SK-N-SH (cell line): ENCODE results near the gene RAMP1. TPM values are rescaled to one million over a fixed set of nuclear protein-coding genes. Genes with fewer than 3 reads are reported as not detected.
A peak's percentile ranks its signal among the peaks of the same experiment; 100 is the strongest.

Source experiments
- CTCF ChIA-PET: fragments of 300-600, 350-600 bp; formaldehyde crosslinking; extraction: SDS; loops from one replicate; lab custom pipeline; 2021; lab: Yijun Ruan, JAX
- POLR2A ChIA-PET: fragments of 350-600 bp; sonication (Branson Sonifier 250); formaldehyde crosslinking; extraction: SDS; loops from one replicate; lab custom pipeline; 2020; ENCODE audit warnings: antibody characterized with exemption, inconsistent platforms; lab: Yijun Ruan, JAX
- DNase-seq: peaks from one replicate; pipeline ENCODE4 v3.0.0; 2012
- H2AFZ ChIP-seq: fragments of 200-600 bp; sonication (generic); 2 replicates; pipeline ENCODE4 v1.8.1; 2016; ENCODE audit warnings: antibody characterized with exemption, mild to moderate bottlenecking, low read depth
- H3F3A ChIP-seq: fragments of 200-600 bp; sonication (generic); replicated peaks from 2 replicates; pipeline ENCODE3; 2016; ENCODE audit warnings: antibody characterized with exemption, mild to moderate bottlenecking; ENCODE audit not compliant: insufficient read depth
- H3K27ac ChIP-seq, 2 experiments: fragments of 200-500 bp in 1 of 2; fragments of 200-600 bp in 1 of 2; sonication (Bioruptor generic) in 1 of 2; sonication (generic), shearing (Covaris generic) in 1 of 2; 2 replicates each; pipeline versions ENCODE4 v1.5.1 to v1.6.1; 2014 to 2016; ENCODE audit warnings: low read depth in 2 of 2, inconsistent platforms in 1 of 2, low read length in 1 of 2, mild to moderate bottlenecking in 1 of 2, mixed read lengths in 1 of 2
- H3K27me3 ChIP-seq: fragments of 200-600 bp; sonication (generic), shearing (Covaris generic); 2 replicates; pipeline ENCODE4 v1.6.1; 2016; ENCODE audit warnings: mixed run types; ENCODE audit not compliant: insufficient read depth
- H3K36me3 ChIP-seq, 2 experiments: fragments of 200-500 bp in 1 of 2; fragments of 200-600 bp in 1 of 2; sonication (Bioruptor generic) in 1 of 2; sonication (generic) in 1 of 2; replicated peaks in 1 of 2; 2 replicates each; pipeline versions ENCODE3 to v1.5.1; 2014 to 2016; ENCODE audit warnings: low read length in 1 of 2, mild to moderate bottlenecking in 1 of 2; ENCODE audit not compliant: insufficient read depth in 2 of 2, control insufficient read depth in 1 of 2
- H3K4me1 ChIP-seq, 2 experiments: fragments of 200-500 bp in 1 of 2; fragments of 200-600 bp in 1 of 2; sonication (Bioruptor generic) in 1 of 2; sonication (generic), shearing (Covaris generic) in 1 of 2; 2 replicates each; pipeline versions ENCODE4 v1.5.1 to v1.6.1; 2014 to 2016; ENCODE audit warnings: low read depth in 1 of 2, low read length in 1 of 2, mixed run types in 1 of 2; ENCODE audit not compliant: insufficient read depth in 2 of 2, control insufficient read depth in 1 of 2
- H3K4me2 ChIP-seq: fragments of 200-600 bp; sonication (generic), shearing (Covaris generic); 2 replicates; pipeline ENCODE4 v1.6.1; 2017; ENCODE audit warnings: mixed run types
- H3K4me3 ChIP-seq, 2 experiments: fragments of 200-500 bp in 1 of 2; fragments of 200-600 bp in 1 of 2; sonication (Bioruptor generic) in 1 of 2; sonication (generic), shearing (Covaris generic) in 1 of 2; 2 replicates each; pipeline versions ENCODE4 v1.5.1 to v1.8.1; 2014 to 2016; ENCODE audit warnings: low read depth in 2 of 2, inconsistent platforms in 1 of 2, low read length in 1 of 2, mild to moderate bottlenecking in 1 of 2, mixed read lengths in 1 of 2, moderate library complexity in 1 of 2
- H3K79me2 ChIP-seq: fragments of 200-600 bp; sonication (generic); 2 replicates; pipeline ENCODE4 v1.8.1; 2017; ENCODE audit warnings: mild to moderate bottlenecking; ENCODE audit not compliant: insufficient read depth
- H3K9ac ChIP-seq: fragments of 200-600 bp; sonication (generic); 2 replicates; pipeline ENCODE4 v1.6.1; 2017; ENCODE audit warnings: mixed run types
- H3K9me2 ChIP-seq: fragments of 200-600 bp; sonication (generic); 2 replicates; pipeline ENCODE4 v1.6.1; 2017; ENCODE audit warnings: mixed run types
- H3K9me3 ChIP-seq: fragments of 200-600 bp; sonication (generic); 2 replicates; pipeline ENCODE4 v1.6.1; 2017; ENCODE audit warnings: mixed run types, mild to moderate bottlenecking, moderate library complexity
- H4K20me1 ChIP-seq: fragments of 200-600 bp; sonication (generic); 2 replicates; pipeline ENCODE4 v1.6.1; 2017; ENCODE audit warnings: mild to moderate bottlenecking, mixed run types; ENCODE audit not compliant: insufficient read depth
- ELF1 ChIP-seq: IDR thresholded peaks from 2 replicates; pipeline ENCODE4 v1.4.0; 2012
- EP300 ChIP-seq, 2 experiments: IDR thresholded peaks; 2 replicates each; pipeline versions ENCODE4 v1.4.0 to v1.6.1; 2012; ENCODE audit warnings: borderline replicate concordance in 1 of 2, low read depth in 1 of 2, low read length in 1 of 2
- EZH2phosphoT487 ChIP-seq: fragments of 200-600 bp; sonication (generic); IDR thresholded peaks from 2 replicates; pipeline ENCODE4 v1.6.1; 2017; ENCODE audit warnings: low read depth, mixed run types, mild to moderate bottlenecking, antibody characterized with exemption, moderate library complexity, borderline replicate concordance
- FOSL2 ChIP-seq: IDR thresholded peaks from 2 replicates; pipeline ENCODE4 v1.4.0; 2012; ENCODE audit warnings: low read depth, mild to moderate bottlenecking, moderate library complexity, borderline replicate concordance
- FOXJ3 ChIP-seq: sonication (generic); formaldehyde crosslinking; IDR thresholded peaks from 2 replicates; pipeline ENCODE4 v1.5.1; 2020; ENCODE audit warnings: mild to moderate bottlenecking, missing genetic modification reagents
- FOXM1 ChIP-seq: IDR thresholded peaks from 2 replicates; pipeline ENCODE4 v1.4.0; 2012; ENCODE audit warnings: low read depth, mild to moderate bottlenecking
- GATA2 ChIP-seq: sonication (generic); formaldehyde crosslinking; IDR thresholded peaks from 2 replicates; pipeline ENCODE4 v1.5.0; 2020; ENCODE audit warnings: mild to moderate bottlenecking, missing genetic modification reagents
- MAX ChIP-seq: IDR thresholded peaks from 2 replicates; pipeline ENCODE4 v1.4.0; 2012; ENCODE audit warnings: low read depth
- RFX5 ChIP-seq: IDR thresholded peaks from 2 replicates; pipeline ENCODE4 v1.6.1; 2012; ENCODE audit warnings: mild to moderate bottlenecking, improper control_type of control experiment, low read length
- RXRA ChIP-seq: IDR thresholded peaks from 2 replicates; pipeline ENCODE4 v1.4.0; 2012; ENCODE audit warnings: low read depth, mild to moderate bottlenecking, borderline replicate concordance
- SIN3A ChIP-seq: IDR thresholded peaks from 2 replicates; pipeline ENCODE4 v1.6.1; 2012; ENCODE audit warnings: low read depth, mild to moderate bottlenecking, low read length, moderate library complexity, borderline replicate concordance
- SMC3 ChIP-seq: IDR thresholded peaks from 2 replicates; pipeline ENCODE4 v1.6.1; 2012; ENCODE audit warnings: low read depth, low read length, improper control_type of control experiment
- TAF1 ChIP-seq: IDR thresholded peaks from 2 replicates; pipeline ENCODE4 v1.6.1; 2012; ENCODE audit warnings: low read depth, mild to moderate bottlenecking, low read length, moderate library complexity, borderline replicate concordance
- TEAD4 ChIP-seq: IDR thresholded peaks from 2 replicates; pipeline ENCODE4 v1.4.0; 2012; ENCODE audit warnings: mild to moderate bottlenecking, borderline replicate concordance; ENCODE audit not compliant: insufficient read depth
- USF1 ChIP-seq: IDR thresholded peaks from 2 replicates; pipeline ENCODE4 v1.4.0; 2012; ENCODE audit warnings: low read depth, borderline replicate concordance
- YY1 ChIP-seq: IDR thresholded peaks from 2 replicates; pipeline ENCODE4 v1.4.0; 2012; ENCODE audit warnings: low read depth, mild to moderate bottlenecking
- ZBTB33 ChIP-seq: IDR thresholded peaks from 2 replicates; pipeline ENCODE4 v1.4.0; 2012; ENCODE audit warnings: low read depth, borderline replicate concordance
- WGBS: methylation state at CpG from one replicate; pipeline ENCODE4 v1.1.6; 2017; ENCODE audit warnings: low lambda C conversion rate; 5-methylcytosine and 5-hydroxymethylcytosine counted together
- polyA plus RNA-seq, 3 experiments: library from polyadenylated mRNA; depleted of rRNA; stranded (reverse); fragments of >200 nt; gene quantifications; 2 replicates each; pipeline ENCODE4 v1.2.3, GENCODE V29; 2012
- TF ChIP-seq, protein P1 (sequence below): IDR thresholded peaks from 2 replicates; pipeline ENCODE4; 2012
- TF ChIP-seq, protein P2 (sequence below): fragments of 200-600 bp; sonication (generic); IDR thresholded peaks from 2 replicates; pipeline ENCODE4 v1.6.1; 2017; ENCODE audit warnings: antibody characterized with exemption, mild to moderate bottlenecking, moderate library complexity

Gene RAMP1
- polyA plus RNA-seq, 1 of the 3 experiments (the other 2 are of a cell fraction): 27.9 TPM

DNA sequence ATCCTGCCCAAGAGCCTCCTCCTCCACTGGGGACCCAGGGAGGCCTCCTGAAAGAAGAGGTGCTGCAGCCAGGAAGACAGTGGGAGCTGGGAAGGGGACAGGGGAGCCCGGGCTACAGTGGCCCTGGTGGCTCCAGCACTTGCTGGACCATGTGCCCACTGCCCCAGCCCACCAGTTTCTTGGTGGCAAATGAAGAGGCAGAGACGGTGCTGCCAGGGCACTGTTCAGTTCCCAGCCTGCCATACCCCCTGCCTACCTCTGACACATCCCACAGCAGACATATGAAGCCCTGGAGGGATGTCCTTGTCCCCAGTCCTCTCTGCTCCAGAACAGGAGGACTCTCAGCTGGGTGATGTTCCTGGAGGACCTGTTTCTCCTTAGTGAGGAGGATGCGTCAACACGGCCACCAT, 3.7 kb downstream of the RAMP1 start:
- no peaks in the 10 kb centered on the region for H3K27me3 ChIP-seq
- H3F3A ChIP-seq: peaks cover 6% of the 10 kb centered on the region
- H3K27ac ChIP-seq: peak overlapping the region in 1 of 2 experiments; percentile 96; a peak in 2 of 4 replicates
- H3K4me1 ChIP-seq: peaks cover 23 to 70% of the 10 kb centered on the region in 2 experiments
- TF ChIP-seq MAX (no peak), SMC3 (no peak), EP300 (IDR thresholded peaks at IDR 0.05; ENCODE audit: borderline replicate concordance in 1 of 2, low read depth in 1 of 2, low read length in 1 of 2) (no peak), FOXJ3 (CRISPR knock-in tag) (no peak), FOSL2 (no peak), TEAD4 (no peak), FOXM1 (no peak), USF1 (no peak), RFX5 (no peak), RXRA (no peak), TAF1 (no peak), EZH2phosphoT487 (no peak), YY1 (no peak), GATA2 (CRISPR knock-in tag) (no peak), ZBTB33 (no peak), ELF1 (no peak), SIN3A (no peak)
- TF ChIP-seq, protein P1, sequence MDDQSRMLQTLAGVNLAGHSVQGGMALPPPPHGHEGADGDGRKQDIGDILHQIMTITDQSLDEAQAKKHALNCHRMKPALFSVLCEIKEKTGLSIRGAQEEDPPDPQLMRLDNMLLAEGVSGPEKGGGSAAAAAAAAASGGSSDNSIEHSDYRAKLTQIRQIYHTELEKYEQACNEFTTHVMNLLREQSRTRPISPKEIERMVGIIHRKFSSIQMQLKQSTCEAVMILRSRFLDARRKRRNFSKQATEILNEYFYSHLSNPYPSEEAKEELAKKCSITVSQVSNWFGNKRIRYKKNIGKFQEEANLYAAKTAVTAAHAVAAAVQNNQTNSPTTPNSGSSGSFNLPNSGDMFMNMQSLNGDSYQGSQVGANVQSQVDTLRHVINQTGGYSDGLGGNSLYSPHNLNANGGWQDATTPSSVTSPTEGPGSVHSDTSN: no peak
- TF ChIP-seq, protein P2, sequence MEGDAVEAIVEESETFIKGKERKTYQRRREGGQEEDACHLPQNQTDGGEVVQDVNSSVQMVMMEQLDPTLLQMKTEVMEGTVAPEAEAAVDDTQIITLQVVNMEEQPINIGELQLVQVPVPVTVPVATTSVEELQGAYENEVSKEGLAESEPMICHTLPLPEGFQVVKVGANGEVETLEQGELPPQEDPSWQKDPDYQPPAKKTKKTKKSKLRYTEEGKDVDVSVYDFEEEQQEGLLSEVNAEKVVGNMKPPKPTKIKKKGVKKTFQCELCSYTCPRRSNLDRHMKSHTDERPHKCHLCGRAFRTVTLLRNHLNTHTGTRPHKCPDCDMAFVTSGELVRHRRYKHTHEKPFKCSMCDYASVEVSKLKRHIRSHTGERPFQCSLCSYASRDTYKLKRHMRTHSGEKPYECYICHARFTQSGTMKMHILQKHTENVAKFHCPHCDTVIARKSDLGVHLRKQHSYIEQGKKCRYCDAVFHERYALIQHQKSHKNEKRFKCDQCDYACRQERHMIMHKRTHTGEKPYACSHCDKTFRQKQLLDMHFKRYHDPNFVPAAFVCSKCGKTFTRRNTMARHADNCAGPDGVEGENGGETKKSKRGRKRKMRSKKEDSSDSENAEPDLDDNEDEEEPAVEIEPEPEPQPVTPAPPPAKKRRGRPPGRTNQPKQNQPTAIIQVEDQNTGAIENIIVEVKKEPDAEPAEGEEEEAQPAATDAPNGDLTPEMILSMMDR: no peak
- TF ChIP-seq, all 33 proteins: peak for 0
- Histone ChIP-seq H3K9me2 (no peaks in the 10 kb centered on the region), H3K9ac (no peak overlapping the region), H4K20me1 (no peaks in the 10 kb centered on the region), H3K9me3 (no peaks in the 10 kb centered on the region), H2AFZ (no peak overlapping the region), H3K79me2 (no peaks in the 10 kb centered on the region), H3K4me3 (no peak overlapping the region), H3K4me2 (no peak overlapping the region), H3K36me3 (no peaks in the 10 kb centered on the region)
- DNase-seq: peak; percentile 54
- 96% methylated on average over 3 of the region's 4 CpGs for WGBS
- ChIA-PET POLR2A (interaction anchor here (4.1 kb wide), 1 partner anchor 23 kb away, joined by 24 read pairs; no protein-coding TSS in a partner anchor), CTCF (interaction anchor here (6.6 to 8.0 kb wide), 2 partner anchors 21 to 62 kb away, joined by 58 to 71 read pairs; no protein-coding TSS in a partner anchor)
